Nephron progenitor cell (in vitro differentiated cells): ENCODE measurements around the gene DCST1.

ENCODE experiments used
- DNase-seq: peaks from one replicate; pipeline ENCODE4 v3.0.0; 2021
- H3K27ac Mint-ChIP-seq: 2 replicates; pipeline ENCODE4 v1.8.0; 2021; ENCODE audit warnings: mild to moderate bottlenecking, moderate library complexity, mixed read lengths
- H3K27me3 Mint-ChIP-seq: 2 replicates; pipeline ENCODE4 v1.8.0; 2021; ENCODE audit warnings: mild to moderate bottlenecking, low read depth, mixed read lengths; ENCODE audit not compliant: poor library complexity
- H3K36me3 Mint-ChIP-seq: 2 replicates; pipeline ENCODE4 v1.8.0; 2021; ENCODE audit warnings: low read depth, mixed read lengths
- H3K4me1 Mint-ChIP-seq: 2 replicates; pipeline ENCODE4 v1.8.0; 2021; ENCODE audit warnings: mixed read lengths
- H3K4me3 Mint-ChIP-seq: 2 replicates; pipeline ENCODE4 v1.8.0; 2021; ENCODE audit warnings: mild to moderate bottlenecking, moderate library complexity, mixed read lengths
- H3K9me3 Mint-ChIP-seq: 2 replicates; pipeline ENCODE4 v1.8.0; 2021; ENCODE audit warnings: mild to moderate bottlenecking, moderate library complexity, mixed read lengths
- CTCF ChIP-seq: fragments of 200-600 bp; sonication (generic); IDR thresholded peaks from 2 replicates; pipeline ENCODE4 v1.5.0; 2021; ENCODE audit warnings: antibody characterized with exemption

DCST1 gene

DNA sequence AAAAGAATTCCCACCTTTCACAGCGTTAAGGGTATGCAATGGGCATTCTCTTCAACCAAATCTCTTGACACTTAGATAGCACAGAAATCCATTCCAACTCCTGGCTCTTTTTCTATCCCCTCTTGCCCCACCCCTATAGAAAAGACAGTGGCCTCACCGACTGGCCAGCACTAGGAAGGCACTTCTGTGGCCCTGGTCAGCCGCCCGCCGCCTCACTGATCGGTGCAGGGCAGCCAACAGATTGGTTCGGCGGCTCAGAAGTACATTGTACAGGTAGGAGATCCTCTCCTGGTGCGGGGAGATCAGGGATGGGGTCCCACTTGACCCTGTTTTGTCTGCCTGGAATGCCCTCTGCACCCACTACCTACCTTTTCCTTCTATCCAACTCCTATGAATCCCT, 9.3 kb upstream of the DCST1 start:
- Mint-ChIP-seq H3K27me3 (peaks cover 10% of the 10 kb centered on the region), H3K4me3 (no peak overlapping the region), H3K36me3 (no peaks in the 10 kb centered on the region), H3K4me1 (peaks cover 21% of the 10 kb centered on the region), H3K27ac (no peak overlapping the region), H3K9me3 (no peaks in the 10 kb centered on the region)
- DNase-seq, result no peak
- no peak for TF ChIP-seq CTCF

GRCh38 chr1:155026154-155026553, 7.5 kb upstream of the DCST1 start:
- no peak overlapping the region for H3K4me3 Mint-ChIP-seq
- H3K9me3 Mint-ChIP-seq, result no peaks in the 10 kb centered on the region
- no peak for TF ChIP-seq CTCF
- peaks cover 17% of the 10 kb centered on the region for H3K4me1 Mint-ChIP-seq
- no peaks in the 10 kb centered on the region for H3K36me3 Mint-ChIP-seq
- no peak for DNase-seq
- no peak overlapping the region for H3K27ac Mint-ChIP-seq
- peaks cover 8% of the 10 kb centered on the region for H3K27me3 Mint-ChIP-seq

- Mint-ChIP-seq H3K4me3 (no peak overlapping the region), H3K4me1 (peaks cover 17% of the 10 kb centered on the region), H3K27me3 (peaks cover 8% of the 10 kb centered on the region), H3K9me3 (no peaks in the 10 kb centered on the region), H3K36me3 (no peaks in the 10 kb centered on the region), H3K27ac (no peak overlapping the region)
- DNase-seq, result no peak
- TF ChIP-seq CTCF, result no peak
Observed at GRCh38 chr1:155026588-155026987, 7.0 kb upstream of the DCST1 start.

- H3K9me3 Mint-ChIP-seq, result no peaks in the 10 kb centered on the region
- no peaks in the 10 kb centered on the region for H3K36me3 Mint-ChIP-seq
- no peak overlapping the region for H3K4me3 Mint-ChIP-seq
- H3K27me3 Mint-ChIP-seq, result peaks cover 5% of the 10 kb centered on the region
- H3K4me1 Mint-ChIP-seq, result peaks cover 12% of the 10 kb centered on the region
- DNase-seq, result no peak
- no peak for TF ChIP-seq CTCF
- no peak overlapping the region for H3K27ac Mint-ChIP-seq
Observed at GRCh38 chr1:155029513-155030242, 3.9 kb upstream of the DCST1 start.

GRCh38 chr1:155030243-155030795, 3.3 kb upstream of the DCST1 start:
- Mint-ChIP-seq H3K4me3 (no peak overlapping the region), H3K4me1 (peaks cover 12% of the 10 kb centered on the region), H3K36me3 (no peaks in the 10 kb centered on the region), H3K27me3 (peaks cover 9% of the 10 kb centered on the region), H3K9me3 (no peaks in the 10 kb centered on the region), H3K27ac (no peak overlapping the region)
- no peak for TF ChIP-seq CTCF
- no peak for DNase-seq

DNA sequence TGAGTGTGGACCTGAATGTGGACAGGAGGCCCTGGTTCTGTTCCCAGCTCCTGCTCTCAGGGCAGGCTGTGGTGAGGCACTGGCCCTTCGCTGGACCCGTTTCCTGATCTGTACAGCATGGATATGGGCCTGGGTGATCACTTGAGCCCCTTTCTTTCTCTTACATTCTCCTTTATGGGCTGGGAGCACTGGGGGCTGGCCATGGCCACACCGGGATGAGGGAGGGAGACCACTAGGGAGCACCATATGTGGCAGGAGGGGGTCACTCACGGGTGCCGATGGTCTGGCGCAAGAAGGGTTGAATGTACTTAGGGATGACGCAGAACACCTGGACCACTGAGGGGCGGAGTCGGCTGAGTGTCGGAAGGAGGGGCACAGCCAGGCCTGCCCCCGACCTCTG, 2.7 kb upstream of the DCST1 start:
- Mint-ChIP-seq H3K9me3 (no peaks in the 10 kb centered on the region), H3K4me1 (peaks cover 12% of the 10 kb centered on the region), H3K36me3 (no peaks in the 10 kb centered on the region), H3K4me3 (no peak overlapping the region), H3K27me3 (peaks cover 9% of the 10 kb centered on the region), H3K27ac (no peak overlapping the region)
- DNase-seq, result no peak
- TF ChIP-seq CTCF, result no peak
